ENCODE results near the gene ZNF283.
"Not testable (repeated sequence)": the region's sequence is repeated elsewhere in the genome, so short reads cannot be mapped to it uniquely, and the experiment has no call there.

The ZNF283 gene

DNA sequence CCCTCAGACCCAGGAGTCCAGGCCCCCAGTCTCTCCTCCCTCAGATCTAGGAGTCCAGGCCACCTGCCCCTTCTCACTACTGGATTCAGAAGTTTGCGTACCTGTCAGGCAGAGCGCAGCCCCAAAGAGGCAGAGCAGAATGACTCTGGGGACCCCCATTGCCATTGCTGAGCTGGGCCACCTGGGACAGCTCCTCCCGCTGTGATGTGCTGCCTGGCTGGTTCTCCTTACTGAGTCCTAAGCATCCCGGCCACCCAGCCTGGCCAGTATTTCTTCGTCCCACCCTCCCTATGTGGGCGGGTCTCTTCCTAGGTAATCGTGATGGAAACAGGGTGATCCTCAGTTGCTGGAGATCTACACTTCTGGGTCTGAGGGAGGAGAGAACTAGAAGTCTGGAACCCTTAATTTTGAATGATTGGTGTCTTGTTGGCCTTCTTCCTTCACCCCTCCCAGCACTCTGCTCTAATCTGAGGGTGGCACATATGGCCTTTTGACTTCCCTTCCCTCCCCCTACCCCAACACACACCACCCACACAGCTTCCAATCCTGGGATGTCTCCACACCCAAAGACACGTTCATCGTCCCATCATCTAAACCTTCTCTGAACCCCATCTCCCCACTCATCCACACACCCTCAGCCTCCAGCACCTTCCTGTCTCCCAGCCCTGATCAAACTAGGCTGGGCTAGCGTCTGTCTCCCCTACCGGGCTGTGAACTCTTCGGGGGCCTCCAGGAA is 24.7 kb upstream of the ZNF283 start, which contains the start of gene LYPD5:
LYPD5 (minus strand) TSS at position 232 of the 736 bp plus-strand sequence; CDS start at position 165, 67 bp downstream.
- no peak for DNase-seq

DNA sequence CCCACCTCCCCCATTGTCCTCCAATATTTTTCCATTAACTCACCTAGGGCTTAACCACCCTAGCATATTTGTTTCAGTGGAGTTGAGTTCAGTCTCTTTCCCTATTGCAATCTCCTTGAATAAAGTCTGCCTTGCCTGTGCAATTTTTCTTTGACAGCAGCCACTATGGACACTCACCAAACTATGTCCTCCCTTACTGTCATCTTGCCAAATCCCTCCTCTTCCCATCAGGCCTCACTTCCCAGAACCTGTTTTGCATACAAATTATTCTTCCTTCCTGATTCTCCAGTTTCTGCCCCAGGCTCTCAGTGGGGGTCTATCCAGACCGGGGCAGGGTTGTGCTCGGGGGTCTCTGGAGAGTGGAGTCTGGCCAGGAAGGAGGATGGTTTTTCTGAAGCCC is 22.7 kb upstream of the ZNF283 start:
- DNase-seq, result no peak

DNA sequence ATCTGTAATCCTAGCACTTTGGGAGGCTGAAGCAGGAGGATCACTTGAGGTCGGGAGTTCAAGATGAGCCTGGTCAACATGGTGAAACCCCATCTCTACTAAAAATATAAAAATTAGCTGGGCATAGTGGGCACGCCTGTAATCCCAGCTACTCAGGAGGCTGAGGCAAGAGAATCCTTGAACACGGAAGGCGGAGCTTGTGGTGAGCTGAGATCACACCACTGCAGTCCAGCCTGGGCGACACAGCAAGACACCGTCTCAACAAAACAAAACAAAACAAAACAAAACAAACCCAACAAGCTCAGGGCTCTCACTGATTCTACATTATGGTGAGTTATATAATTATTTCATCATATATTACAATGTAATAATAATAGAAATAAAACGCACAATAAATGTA is 20.7 kb upstream of the ZNF283 start:
- DNase-seq, result not testable (repeated sequence)

DNA sequence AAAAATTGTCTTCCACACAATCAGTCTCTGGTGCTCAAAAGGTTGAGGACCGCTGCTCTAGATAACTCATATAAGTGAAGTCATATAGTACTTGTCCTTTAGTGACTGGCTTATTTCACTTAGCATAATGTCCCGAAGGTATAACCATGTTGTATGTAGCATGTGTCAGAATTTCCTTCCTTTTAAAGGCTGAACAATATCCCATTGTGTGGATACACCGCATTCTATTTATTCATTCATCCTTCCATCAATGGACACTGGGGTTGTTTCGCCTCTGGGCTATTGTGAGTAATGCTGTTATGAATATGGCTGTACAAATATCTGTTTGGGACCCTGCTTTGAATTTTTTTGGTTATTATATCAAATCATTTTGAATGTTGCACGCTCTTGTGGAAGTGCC is 20.3 kb upstream of the ZNF283 start:
- no peak for DNase-seq

DNA sequence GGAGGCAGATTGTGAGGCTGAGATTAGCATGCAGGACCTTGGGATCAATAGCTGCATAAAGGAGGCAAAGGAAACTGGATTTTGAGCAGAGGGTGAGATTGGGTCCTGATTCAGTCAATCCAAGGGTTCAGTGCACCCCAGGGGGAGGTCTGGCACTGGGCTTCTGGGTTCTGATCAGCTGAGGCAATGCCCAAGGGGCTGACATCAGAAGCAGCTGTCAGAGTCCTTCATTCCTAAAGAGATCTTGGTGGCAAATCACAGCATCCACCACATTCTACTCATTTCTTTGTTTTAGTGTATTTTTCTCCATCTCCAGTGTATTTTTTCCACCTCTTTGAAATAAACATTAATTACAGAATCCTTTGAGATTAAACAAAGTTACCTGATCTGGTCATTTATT is 19.5 kb upstream of the ZNF283 start:
- DNase-seq, result no peak

DNA sequence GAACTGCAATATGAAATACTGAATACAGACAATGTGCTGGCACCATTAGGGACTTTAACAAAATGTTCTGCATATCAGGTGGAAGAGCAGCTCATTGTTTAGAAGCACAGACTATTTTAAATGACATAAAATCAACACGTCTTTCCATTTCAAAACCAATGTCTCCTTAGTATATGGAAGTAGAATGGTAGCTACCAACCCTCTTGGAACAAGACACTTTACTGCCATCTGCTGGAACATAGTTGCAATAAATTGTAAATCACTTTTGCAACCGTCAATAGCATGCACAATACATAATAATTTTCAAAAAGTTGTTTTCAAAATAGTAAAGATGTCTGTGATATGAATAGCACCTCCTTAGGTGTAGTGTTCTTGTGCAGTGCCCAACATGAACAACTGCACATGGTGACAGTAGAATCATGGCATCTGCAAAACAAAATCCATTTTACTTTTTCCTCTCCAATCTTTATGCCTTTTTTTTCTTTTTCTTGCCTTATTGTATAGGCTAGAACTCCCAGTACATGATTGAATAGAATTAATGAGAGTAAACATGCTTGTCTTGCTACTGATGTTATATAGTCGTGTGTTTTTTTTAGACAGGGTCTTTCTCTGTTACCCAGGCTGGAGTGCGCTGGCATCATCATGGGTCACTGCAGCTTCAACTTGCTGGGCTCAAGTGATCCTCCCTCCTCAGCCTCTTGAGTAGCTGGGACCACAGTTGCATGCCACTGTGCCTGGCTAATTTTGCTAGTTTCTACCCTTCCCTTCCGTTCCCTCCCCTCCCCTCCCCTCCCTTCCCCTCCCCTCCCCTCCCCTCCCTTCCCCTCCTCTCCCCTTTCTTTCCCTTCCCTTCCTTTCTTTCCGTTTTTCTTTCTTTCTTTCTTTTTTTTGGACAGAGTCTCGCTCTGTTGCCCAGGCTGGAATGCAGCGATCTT is 17.1 kb upstream of the ZNF283 start:
- DNase-seq, result no peak

DNA sequence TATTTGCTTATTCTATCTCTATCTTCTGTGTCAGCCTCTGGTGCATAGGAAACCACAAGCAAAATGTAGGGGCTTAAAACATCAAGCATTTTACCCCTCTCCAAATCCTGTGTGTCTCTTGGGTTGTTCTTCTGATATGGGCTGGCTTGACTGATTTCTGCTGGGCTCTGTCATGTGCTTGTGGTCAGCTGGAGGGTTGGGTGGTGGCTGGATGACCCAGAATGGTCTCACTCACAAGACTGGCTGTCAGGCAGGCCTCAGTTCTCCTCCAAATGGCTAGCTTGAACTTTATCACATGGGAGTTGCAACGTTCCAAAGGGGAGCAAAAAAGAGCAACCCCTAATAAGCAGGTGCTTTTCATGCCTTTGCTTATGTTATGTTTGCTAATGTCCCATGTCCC is 15.3 kb upstream of the ZNF283 start:
- DNase-seq, result no peak

DNA sequence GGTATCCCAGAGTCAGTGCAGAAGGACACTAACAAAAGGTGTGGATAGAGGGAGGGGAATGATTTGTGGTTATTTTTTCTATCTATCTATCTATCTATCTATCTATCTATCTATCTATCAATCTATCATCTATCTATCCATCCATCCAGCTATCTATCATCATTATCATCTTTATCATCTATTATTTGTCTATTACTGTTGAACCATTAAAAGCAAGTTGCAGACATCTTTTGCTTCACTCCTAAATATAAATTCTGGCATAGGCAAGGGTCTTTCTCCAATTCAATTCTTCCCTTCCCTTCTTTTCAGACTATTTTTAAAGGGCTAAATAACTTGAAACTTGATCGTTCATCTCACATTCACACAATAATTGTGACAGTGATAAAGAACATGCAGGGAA is 14.9 kb upstream of the ZNF283 start:
- no peak for DNase-seq

DNA sequence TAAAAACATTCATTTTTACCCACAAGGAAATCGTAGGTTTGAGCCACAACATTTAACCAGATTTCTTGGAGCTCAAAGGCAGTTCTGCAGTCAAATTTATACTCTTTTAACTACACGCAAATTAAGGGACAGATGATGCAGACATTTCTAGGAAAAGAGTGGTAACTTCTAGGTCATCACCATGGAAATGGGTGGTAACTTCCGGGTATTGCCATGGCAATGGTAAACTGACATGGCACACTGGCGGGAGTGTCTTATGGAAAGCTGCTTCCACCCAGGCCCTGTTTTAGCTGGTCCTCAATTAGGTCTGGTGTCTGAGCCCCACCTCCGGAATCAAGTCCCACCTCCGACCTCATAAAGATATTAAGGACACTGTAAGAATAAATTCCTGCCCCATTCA is 14.4 kb upstream of the ZNF283 start:
- DNase-seq, result no peak

DNA sequence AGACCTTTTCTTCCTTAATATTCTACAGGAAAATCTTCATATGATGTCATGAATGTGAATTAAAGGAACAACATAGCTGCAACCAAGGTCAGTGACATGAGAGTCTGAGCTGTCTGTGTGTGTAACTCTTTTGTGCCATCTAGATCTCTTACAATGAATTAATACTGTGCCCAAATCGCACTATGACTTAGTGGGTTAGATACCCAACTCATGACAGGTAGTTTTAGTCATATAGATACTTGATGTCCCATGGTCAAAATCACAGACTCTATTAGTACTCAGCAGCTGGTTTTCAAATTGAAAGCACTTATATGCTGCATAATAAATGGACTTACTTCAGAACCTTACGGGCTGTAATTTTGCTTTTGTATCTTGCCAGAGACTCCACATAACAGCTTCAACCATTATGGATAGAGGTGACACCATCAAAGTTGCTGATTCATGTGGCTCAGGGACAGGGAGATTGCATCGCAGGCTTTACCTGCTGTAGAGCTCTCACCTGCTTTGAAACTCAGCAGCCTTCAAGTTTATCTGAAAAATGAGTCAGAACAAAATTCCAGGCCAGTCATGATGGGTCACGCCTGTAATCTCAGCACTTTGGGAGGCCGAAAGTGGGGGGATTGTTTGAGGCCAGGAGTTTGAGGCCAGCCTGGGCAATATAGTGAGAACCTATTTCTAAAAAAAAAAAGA is 12.3 kb upstream of the ZNF283 start:
- DNase-seq, result no peak

DNA sequence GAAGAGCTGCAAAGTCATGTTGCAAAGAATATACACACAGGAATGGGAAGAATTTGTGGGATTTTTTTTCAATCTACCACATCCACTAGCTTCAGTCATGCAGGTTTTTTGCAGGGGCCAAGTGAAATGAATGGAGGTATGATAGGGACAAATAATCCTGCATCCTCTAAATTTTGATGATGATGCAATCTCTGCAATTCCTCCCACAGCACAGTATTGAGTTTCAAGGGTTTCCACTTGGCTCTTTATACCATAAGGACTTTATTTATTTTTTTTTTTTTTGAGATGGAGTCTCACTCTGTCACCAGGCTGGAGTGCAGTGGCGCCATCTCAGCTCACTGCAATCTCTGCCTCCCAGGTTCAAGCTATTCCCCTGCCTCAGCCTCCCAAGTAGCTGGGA is 9.7 kb upstream of the ZNF283 start:
- DNase-seq, result not testable (repeated sequence)

DNA sequence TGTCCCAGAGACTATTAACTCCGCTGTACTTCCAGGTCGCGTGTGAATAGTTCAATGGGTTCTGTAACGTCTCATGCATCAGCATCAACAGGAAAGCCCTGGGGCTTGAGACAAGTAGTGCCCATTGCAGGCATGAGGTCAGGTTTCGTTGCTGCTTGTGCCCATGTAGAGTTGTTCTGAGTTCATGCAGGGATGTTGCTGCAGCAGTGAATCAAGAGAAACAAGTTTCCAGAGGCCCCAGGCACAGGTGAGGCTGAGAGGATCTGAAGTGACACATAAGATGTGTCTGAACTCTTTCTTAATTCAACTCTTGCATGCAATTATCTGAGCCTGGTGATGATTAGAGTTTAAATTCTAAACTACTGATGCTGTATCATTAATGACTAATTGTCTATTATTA is 8.6 kb upstream of the ZNF283 start:
- DNase-seq, result no peak

DNA sequence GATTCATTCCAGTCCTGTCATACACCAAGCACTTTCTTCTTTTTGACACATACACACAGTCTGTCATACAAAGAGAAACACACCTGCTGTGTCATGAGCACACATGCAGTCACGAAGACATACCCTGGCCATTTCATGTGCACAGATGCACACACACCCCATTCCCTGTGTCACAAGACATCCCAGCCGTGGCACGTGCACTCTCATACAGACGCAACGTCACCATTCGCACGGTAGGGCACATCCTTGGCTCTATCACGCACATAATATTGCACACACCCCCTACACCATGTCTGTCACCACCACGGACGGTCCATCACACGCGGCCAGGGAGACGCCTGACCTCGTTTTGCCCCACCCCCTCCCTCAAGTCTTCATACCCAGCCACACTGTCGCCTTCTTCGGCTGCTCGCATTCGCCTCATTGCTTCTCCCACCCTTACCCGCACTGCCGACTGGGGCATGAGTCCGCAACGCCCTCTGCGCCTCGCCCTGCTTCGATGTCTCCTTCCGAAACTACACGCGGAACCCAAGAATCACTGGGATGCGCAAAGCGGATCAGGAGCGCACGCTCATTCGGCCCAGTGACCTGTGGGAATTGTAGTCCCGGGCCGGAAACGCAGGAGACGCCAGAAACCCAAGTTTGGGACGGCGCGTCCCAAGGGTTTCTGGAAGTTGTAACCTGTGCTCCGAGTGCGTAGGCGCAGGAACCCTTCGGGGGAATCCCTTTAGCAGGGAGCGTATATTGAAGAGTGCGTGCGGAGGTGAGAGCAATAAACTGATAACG is 6.8 kb upstream of the ZNF283 start:
- DNase-seq, result peak; percentile 24

DNA sequence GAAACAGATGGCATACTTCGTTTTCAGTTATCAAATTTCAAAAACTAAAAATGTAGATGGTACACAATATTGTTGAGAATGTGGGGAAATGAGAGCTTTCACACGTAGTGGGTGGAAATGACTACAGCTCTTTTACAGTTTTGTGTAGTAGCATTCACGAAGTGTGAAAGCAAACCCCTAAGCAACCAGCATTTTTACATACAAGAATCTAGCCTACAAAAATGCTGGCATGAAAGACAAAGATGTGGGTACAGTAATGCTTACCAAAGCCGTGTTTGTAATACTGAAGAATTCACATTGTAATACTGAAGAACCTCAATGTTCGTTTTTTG is 6.3 kb upstream of the ZNF283 start:
- no peak for DNase-seq

DNA sequence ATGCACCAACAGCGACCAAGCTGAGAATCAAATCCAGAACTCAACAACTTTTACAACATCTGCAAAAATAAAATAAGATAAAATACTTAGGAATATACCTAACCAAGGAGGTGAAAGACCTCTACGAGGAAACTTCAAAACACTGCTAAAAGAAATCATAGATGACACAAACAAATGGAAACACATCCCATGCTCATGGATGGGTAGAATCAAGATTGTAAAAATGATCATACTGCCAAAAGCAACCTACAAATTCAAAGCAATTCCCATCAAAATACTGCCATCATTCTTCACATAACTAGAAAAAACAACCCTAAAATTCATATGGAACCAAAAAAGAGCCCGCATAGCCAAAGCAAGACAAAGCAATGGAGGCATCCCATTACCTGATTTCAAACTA is 3.3 kb upstream of the ZNF283 start:
- DNase-seq, result not testable (repeated sequence)

DNA sequence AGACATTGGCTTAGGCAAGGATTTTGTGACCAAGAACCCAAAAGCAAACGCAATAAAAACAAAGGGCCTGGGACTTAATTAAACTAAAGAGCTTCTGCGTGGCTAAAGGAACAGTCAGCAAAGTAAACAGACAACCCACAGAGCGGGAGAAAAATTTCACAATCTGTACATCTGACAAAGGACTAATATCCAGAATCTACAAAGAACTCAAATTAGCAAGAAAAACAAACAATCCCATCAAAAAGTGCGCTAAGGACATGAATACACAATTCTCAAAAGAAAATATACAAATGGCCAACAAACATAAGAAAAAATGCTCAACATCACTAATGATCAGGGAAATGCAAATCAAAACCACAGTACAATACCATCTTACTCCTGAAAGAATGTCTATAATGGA is 2.5 kb upstream of the ZNF283 start:
- not testable (repeated sequence) for DNase-seq

DNA sequence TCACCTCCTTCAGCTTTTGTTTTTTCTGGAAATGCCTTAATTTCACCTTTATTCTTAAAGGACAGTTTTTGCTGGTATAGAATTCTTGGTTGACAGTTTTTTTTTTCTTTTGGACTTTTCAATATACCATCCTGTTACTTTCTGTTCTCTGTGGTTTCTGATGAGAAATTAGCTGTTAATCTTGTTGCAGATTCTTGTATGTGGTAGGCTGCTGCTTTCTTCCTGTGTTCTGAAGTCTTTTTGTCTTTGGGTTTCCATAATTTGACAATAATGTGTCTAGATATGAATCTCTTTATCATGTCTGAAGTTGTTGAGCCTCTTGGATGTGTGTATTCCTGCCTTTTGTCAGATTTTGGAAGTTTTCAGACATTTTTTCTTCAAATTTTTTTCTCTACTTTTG is 12.0 kb downstream of the ZNF283 start:
- DNase-seq, result no peak

DNA sequence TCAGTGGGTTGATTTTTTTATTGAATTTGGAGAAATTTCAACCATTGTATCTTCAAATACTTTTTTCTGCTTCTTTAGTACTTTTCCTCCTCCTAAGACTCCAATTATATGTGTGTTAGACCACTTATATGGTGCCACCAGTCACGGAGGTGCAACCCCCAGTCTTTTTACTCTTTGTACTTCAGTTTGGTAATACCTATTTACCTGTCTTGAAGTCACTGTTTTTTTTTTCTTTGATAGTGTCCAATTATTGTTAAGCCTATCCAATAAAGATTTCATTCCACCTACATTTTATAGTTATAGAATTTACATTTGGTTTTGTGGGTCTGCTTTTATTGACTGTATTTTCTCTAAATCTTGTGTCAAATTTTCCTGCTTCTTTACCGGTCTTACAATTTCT is 14.9 kb downstream of the ZNF283 start:
- DNase-seq, result no peak

DNA sequence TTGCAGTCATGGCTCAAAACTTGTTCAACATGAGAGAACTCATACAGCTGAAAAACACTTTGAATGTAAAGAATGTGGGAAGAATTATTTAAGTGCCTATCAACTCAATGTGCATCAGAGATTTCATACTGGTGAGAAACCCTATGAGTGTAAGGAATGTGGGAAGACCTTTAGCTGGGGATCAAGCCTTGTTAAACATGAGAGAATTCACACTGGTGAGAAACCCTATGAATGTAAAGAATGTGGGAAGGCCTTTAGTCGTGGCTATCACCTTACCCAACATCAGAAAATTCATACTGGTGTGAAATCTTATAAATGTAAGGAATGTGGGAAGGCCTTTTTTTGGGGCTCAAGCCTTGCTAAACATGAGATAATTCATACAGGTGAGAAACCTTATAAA is 20.1 kb downstream of the ZNF283 start:
- DNase-seq, result no peak

DNA sequence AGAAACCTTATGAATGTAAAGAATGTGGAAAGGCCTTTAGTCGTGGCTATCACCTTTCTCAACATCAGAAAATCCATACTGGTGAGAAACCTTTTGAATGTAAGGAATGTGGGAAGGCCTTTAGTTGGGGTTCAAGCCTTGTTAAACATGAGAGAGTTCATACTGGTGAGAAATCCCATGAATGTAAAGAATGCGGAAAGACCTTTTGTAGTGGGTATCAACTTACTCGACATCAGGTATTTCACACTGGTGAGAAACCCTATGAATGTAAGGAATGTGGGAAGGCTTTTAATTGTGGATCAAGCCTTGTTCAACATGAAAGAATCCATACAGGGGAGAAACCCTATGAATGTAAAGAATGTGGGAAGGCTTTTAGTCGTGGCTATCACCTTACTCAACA is 20.8 kb downstream of the ZNF283 start:
- DNase-seq, result no peak

DNA sequence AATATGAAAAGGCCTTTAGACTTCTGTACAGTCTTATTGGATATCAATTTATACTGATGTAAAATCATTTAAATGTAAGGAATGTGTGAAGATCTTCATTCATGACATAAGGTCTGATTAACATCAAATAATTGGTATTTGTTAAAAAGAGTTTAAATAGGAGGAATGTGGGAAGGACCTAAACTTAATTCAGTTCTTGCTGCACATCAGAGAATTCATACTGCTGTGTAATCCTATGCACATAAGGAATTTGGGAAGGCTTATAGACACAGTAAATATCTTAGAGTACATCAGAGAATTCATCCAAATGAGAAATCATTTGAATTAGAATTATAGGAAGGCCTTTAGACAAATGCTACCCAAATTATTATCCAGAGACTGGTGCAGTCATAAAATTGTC is 21.7 kb downstream of the ZNF283 start:
- DNase-seq, result no peak

DNA sequence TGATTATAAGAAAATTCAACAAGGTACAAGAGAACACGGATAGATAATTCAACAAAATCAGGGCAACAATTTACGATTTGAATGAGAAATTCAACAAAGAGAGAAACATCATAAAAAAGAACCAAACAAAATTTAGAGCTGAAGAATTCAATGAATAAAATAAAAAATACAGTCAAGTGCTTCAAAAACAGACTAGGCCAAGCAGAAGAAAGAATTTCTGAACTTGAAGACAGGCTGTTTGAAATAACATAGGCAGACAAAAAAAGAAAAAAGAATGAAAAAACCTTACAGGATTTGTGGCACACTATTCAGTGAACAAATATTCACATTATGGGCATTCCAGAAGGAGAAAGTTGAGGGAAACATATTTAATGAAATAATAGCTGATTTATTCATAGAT is 31.1 kb downstream of the ZNF283 start:
- DNase-seq, result no peak

DNA sequence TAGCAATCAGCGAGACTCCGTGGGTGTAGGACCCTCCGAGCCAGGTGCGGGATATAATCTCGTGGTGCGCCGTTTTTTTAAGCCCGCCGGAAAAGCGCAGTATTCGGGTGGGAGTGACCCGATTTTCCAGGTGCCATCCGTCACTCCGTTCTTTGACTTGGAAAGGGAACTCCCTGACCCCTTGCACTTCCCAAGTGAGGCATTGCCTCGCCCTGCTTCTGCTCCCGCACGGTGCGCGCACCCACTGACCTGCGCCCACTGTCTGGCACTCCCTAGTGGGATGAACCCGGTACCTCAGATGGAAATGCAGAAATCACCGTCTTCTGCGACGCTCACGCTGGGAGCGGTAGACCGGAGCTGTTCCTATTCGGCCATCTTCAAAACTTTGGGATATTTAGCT is 39.8 kb downstream of the ZNF283 start:
- not testable (repeated sequence) for DNase-seq
